Measurements from ENCODE around the gene GON4L.
"Not testable (repeated sequence)": the region's sequence is repeated elsewhere in the genome, so short reads cannot be mapped to it uniquely, and the experiment has no call there.

The GON4L gene

DNA sequence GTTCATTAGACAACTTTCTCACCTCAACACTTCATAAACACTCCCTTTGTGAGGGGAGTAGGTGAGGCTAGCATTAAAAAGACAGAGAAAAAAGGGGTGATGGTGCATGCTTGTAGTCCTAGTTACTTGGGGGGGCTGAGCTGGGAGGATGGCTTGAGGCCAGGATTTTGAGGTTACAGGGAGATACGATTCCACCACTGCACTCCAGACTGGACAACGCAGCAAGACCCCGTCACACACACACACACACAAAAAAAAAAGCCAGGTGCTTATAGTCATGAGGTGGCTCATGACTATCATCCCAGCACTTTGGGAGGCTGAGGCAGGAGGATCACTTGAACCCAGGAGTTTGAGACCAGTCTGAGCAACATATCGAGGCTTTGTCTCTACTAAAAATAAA, 29.6 kb downstream of the GON4L start:
- no peaks in the 10 kb centered on the region for H3K4me1 Mint-ChIP-seq
- no peaks in the 10 kb centered on the region for H3K27me3 Mint-ChIP-seq (ENCODE audit: low read depth, poor library complexity)
- no peaks in the 10 kb centered on the region for H3K9me3 Mint-ChIP-seq
- no peak overlapping the region for H3K4me3 Mint-ChIP-seq
- peak overlapping the region; percentile 79 for H3K27ac Mint-ChIP-seq
- TF ChIP-seq, protein P1, sequence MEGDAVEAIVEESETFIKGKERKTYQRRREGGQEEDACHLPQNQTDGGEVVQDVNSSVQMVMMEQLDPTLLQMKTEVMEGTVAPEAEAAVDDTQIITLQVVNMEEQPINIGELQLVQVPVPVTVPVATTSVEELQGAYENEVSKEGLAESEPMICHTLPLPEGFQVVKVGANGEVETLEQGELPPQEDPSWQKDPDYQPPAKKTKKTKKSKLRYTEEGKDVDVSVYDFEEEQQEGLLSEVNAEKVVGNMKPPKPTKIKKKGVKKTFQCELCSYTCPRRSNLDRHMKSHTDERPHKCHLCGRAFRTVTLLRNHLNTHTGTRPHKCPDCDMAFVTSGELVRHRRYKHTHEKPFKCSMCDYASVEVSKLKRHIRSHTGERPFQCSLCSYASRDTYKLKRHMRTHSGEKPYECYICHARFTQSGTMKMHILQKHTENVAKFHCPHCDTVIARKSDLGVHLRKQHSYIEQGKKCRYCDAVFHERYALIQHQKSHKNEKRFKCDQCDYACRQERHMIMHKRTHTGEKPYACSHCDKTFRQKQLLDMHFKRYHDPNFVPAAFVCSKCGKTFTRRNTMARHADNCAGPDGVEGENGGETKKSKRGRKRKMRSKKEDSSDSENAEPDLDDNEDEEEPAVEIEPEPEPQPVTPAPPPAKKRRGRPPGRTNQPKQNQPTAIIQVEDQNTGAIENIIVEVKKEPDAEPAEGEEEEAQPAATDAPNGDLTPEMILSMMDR (IDR thresholded peaks at IDR 0.05): no peak
- H3K36me3 Mint-ChIP-seq (ENCODE audit: low read depth): peaks cover 57% of the 10 kb centered on the region
- DNase-seq: no peak

DNA sequence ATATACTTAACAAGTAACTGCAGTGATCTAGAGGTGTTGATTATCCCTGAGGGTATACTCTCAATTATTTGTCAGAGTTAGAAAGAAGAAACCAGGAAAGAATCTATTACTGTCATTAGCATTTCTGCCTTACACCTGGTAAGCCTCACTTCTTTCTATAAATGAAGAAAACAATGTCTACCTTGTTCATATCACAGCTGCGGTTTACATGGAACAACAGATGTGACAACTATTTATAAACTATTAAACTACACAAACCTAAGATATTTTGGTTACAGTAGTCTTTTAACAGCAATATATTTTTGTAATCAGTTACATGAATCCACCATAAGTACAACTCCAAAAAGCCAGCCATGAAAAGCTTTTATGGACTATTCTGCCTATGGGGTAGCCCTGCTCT, 40.7 kb downstream of the GON4L start:
- Mint-ChIP-seq H3K4me1 (no peaks in the 10 kb centered on the region), H3K4me3 (no peak overlapping the region), H3K36me3 (ENCODE audit: low read depth) (peaks cover 61% of the 10 kb centered on the region), H3K27me3 (ENCODE audit: low read depth, poor library complexity) (no peaks in the 10 kb centered on the region), H3K27ac (no peak overlapping the region), H3K9me3 (no peaks in the 10 kb centered on the region)
- TF ChIP-seq, protein P1 (IDR thresholded peaks at IDR 0.05): no peak
- no peak for DNase-seq

DNA sequence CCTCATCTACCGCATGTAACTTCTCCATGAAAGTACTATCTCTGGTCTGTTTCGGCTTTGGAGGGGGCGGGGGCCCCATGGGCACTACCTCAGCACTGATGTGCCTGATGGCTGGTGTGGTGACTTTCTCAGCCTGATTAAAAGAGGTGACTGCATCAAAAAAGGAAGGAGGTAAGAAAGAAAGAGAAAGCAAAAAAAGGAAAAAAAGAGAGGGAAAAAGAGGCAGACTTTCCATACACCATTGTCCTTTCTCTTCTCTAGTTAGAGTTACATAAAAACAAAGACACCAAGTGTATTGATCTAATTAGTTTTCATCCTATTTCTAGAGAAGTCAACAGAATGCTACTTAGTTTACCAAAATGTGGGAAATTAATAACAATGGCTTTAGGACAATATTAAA, 43.3 kb downstream of the GON4L start:
- no peak for DNase-seq
- no peak overlapping the region for H3K4me3 Mint-ChIP-seq
- peaks cover 53% of the 10 kb centered on the region for H3K36me3 Mint-ChIP-seq (ENCODE audit: low read depth)
- no peaks in the 10 kb centered on the region for H3K4me1 Mint-ChIP-seq
- TF ChIP-seq, protein P1 (IDR thresholded peaks at IDR 0.05): no peak
- no peaks in the 10 kb centered on the region for H3K27me3 Mint-ChIP-seq (ENCODE audit: low read depth, poor library complexity)
- no peak overlapping the region for H3K27ac Mint-ChIP-seq
- H3K9me3 Mint-ChIP-seq: no peaks in the 10 kb centered on the region

DNA sequence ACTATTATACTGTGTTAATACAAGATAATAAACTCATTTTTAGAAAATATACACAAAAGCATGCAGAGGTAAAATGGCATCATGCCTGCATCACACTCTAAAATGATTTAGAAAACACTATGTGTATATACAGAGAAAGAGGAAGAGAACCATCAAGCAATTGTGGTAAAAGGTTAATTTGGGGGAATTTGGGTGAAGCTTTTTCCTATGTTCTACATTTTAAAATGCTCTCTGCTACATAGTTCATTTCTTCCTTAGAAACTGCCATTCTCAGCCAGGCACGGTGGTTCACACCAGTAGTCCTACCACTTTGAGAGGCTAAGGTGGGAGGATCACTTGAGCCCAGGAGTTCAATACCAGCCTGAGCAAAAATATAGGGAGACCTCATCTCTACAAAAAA, 44.1 kb downstream of the GON4L start:
- no peaks in the 10 kb centered on the region for H3K27me3 Mint-ChIP-seq (ENCODE audit: low read depth, poor library complexity)
- no peaks in the 10 kb centered on the region for H3K9me3 Mint-ChIP-seq
- H3K4me3 Mint-ChIP-seq: no peak overlapping the region
- H3K27ac Mint-ChIP-seq: no peak overlapping the region
- peaks cover 54% of the 10 kb centered on the region for H3K36me3 Mint-ChIP-seq (ENCODE audit: low read depth)
- no peaks in the 10 kb centered on the region for H3K4me1 Mint-ChIP-seq
- DNase-seq: no peak
- TF ChIP-seq, protein P1 (IDR thresholded peaks at IDR 0.05): no peak

DNA sequence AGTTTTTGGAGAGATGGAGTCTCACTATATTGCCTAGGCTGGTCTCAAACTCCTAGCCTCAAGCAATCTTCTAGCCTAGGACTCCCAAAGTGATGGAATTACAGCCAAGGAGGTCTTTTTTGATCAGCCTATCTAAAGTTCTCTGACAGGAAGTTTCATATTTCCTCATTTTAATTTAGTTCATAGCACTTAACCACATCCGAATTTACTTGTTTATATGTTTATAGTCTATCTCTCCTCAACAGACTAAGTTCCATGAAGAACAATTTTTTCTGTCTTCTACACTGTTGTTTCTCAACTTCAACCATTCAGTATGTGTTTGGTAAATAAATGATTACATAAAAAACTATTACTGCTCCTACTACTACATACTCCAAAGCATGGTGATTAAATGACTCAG, 47.9 kb downstream of the GON4L start:
- Mint-ChIP-seq H3K9me3 (no peaks in the 10 kb centered on the region), H3K27ac (no peak overlapping the region), H3K4me3 (no peak overlapping the region), H3K27me3 (ENCODE audit: low read depth, poor library complexity) (no peaks in the 10 kb centered on the region), H3K4me1 (peaks cover 7% of the 10 kb centered on the region), H3K36me3 (ENCODE audit: low read depth) (peaks cover 57% of the 10 kb centered on the region)
- TF ChIP-seq, protein P1 (IDR thresholded peaks at IDR 0.05): no peak
- DNase-seq: no peak

DNA sequence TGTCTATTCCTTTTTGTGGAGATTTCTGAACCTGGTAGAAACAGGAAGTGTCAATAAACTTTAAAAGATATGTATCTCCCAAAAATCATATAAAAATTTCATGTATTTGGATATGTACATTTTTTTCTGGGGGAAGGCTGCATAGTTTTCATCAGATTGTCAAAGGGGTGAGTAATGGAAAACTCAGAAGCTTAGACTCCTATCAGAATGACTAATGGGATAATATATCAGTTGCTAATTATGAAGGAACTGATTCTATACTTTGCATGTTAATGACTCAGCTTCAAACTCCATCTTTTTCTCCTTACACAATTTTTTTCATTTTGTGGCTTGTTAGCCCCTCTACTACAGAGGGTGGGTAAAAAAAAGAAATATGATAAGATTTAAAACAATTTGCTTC, 55.9 kb downstream of the GON4L start:
- DNase-seq: no peak
- Mint-ChIP-seq H3K4me3 (no peak overlapping the region), H3K27ac (no peak overlapping the region), H3K36me3 (ENCODE audit: low read depth) (peaks cover 58% of the 10 kb centered on the region), H3K27me3 (ENCODE audit: low read depth, poor library complexity) (no peaks in the 10 kb centered on the region), H3K4me1 (peaks cover 7% of the 10 kb centered on the region), H3K9me3 (no peaks in the 10 kb centered on the region)
- TF ChIP-seq, protein P1 (IDR thresholded peaks at IDR 0.05): no peak

DNA sequence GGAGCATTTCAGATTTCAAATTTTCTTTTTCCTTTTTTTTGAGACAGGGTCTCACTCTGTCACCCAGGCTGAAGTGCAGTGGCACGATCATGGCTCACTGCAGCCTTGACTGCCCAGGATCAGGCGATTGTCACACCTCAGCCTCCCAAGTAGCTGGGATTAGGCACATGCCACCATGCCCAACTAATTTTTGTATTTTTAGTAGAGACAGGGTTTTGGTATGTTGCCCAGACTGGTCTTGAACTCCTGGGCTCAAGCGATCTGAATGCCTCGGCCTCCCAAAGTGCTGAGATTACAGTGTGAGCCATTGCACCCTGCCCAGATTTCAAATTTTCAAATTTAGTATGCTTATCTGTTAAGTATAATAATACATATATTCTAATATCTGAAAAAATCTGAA, 61.4 kb downstream of the GON4L start:
- H3K36me3 Mint-ChIP-seq (ENCODE audit: low read depth): peaks cover 50% of the 10 kb centered on the region
- not testable (repeated sequence) for H3K9me3 Mint-ChIP-seq; H3K4me1 Mint-ChIP-seq; H3K27me3 Mint-ChIP-seq (ENCODE audit: low read depth, poor library complexity); DNase-seq; H3K27ac Mint-ChIP-seq; H3K4me3 Mint-ChIP-seq

Data from nephron progenitor cell (in vitro differentiated cells).